NT2/D1 (cell line): ENCODE results near the gene PGGHG.
"Not testable (repeated sequence)": the region's sequence is repeated elsewhere in the genome, so short reads cannot be mapped to it uniquely, and the experiment has no call there.

Experiments
- DNase-seq: peaks from one replicate; pipeline ENCODE4 v3.0.0-alpha.2; 2011; ENCODE audit warnings: low read depth, low spot score
- H3K27me3 ChIP-seq: 2 replicates; pipeline ENCODE4 v1.6.0; 2011; ENCODE audit warnings: mild to moderate bottlenecking; ENCODE audit not compliant: insufficient read length, insufficient read depth
- H3K36me3 ChIP-seq: 2 replicates; pipeline ENCODE4 v1.6.1; 2011; ENCODE audit warnings: mild to moderate bottlenecking, low read length, mixed read lengths; ENCODE audit not compliant: insufficient read depth, insufficient read length
- H3K4me1 ChIP-seq: 2 replicates; pipeline ENCODE4 v1.5.1; 2011; ENCODE audit not compliant: insufficient read depth, insufficient read length
- H3K4me3 ChIP-seq: 2 replicates; pipeline ENCODE4 v1.5.1; 2011; ENCODE audit warnings: low read depth; ENCODE audit not compliant: insufficient read length
- H3K9ac ChIP-seq: 2 replicates; pipeline ENCODE4 v1.6.0; 2011; ENCODE audit warnings: low read depth; ENCODE audit not compliant: insufficient read length
- H3K9me3 ChIP-seq: 2 replicates; pipeline ENCODE4 v1.5.1; 2011; ENCODE audit warnings: mild to moderate bottlenecking, low read length; ENCODE audit not compliant: insufficient read depth
- SUZ12 ChIP-seq: IDR thresholded peaks from 2 replicates; pipeline ENCODE4 v1.6.1; 2011; ENCODE audit not compliant: insufficient read length, insufficient read depth; ENCODE audit errors: extremely low read depth
- YY1 ChIP-seq: IDR thresholded peaks from 2 replicates; pipeline ENCODE4 v1.6.1; 2011; ENCODE audit not compliant: insufficient read length, insufficient read depth
- ZNF274 ChIP-seq: IDR thresholded peaks from 2 replicates; pipeline ENCODE4 v1.6.1; 2011; ENCODE audit warnings: mild to moderate bottlenecking, low read depth, low read length

Gene PGGHG

GRCh38 chr11:316891-317301 lies 28.0 kb downstream of the PGGHG start:
- Histone ChIP-seq H3K9ac (no peak overlapping the region), H3K36me3 (no peaks in the 10 kb centered on the region), H3K4me1 (peaks cover 26% of the 10 kb centered on the region), H3K4me3 (no peak overlapping the region), H3K9me3 (no peaks in the 10 kb centered on the region), H3K27me3 (no peaks in the 10 kb centered on the region)
- no peak for TF ChIP-seq YY1
- TF ChIP-seq SUZ12, result no peak
- no peak for TF ChIP-seq ZNF274
- no peak for DNase-seq

- not testable (repeated sequence) for DNase-seq, H3K9me3 ChIP-seq, H3K36me3 ChIP-seq, H3K4me3 ChIP-seq, H3K27me3 ChIP-seq
- Histone ChIP-seq H3K9ac (peak overlapping the region; percentile 58), H3K4me1 (peaks cover 26% of the 10 kb centered on the region)
Measured at GRCh38 chr11:317668-318404, 28.9 kb downstream of the PGGHG start.

GRCh38 chr11:318405-319120 lies 29.6 kb downstream of the PGGHG start:
- peak overlapping the region; percentile 30 for H3K4me3 ChIP-seq
- not testable (repeated sequence) for H3K36me3 ChIP-seq, DNase-seq, H3K9me3 ChIP-seq, H3K27me3 ChIP-seq
- peaks cover 26% of the 10 kb centered on the region for H3K4me1 ChIP-seq
- H3K9ac ChIP-seq, result peak overlapping the region; percentile 67

- not testable (repeated sequence) for H3K9me3 ChIP-seq, DNase-seq, H3K27me3 ChIP-seq, H3K36me3 ChIP-seq
- Histone ChIP-seq H3K9ac (peak overlapping the region; percentile 77), H3K4me3 (peak overlapping the region; percentile 54), H3K4me1 (peaks cover 26% of the 10 kb centered on the region)
Measured at GRCh38 chr11:319121-319887, 30.4 kb downstream of the PGGHG start.

- Histone ChIP-seq H3K9ac (peak overlapping the region; percentile 77), H3K4me3 (peak overlapping the region; percentile 85), H3K4me1 (peaks cover 25% of the 10 kb centered on the region)
- not testable (repeated sequence) for DNase-seq, H3K36me3 ChIP-seq, H3K9me3 ChIP-seq, H3K27me3 ChIP-seq
Measured at GRCh38 chr11:319888-320273, 31.0 kb downstream of the PGGHG start.

- peaks cover 13% of the 10 kb centered on the region for H3K4me1 ChIP-seq
- no peak overlapping the region for H3K4me3 ChIP-seq
- no peaks in the 10 kb centered on the region for H3K27me3 ChIP-seq
- DNase-seq, result no peak
- H3K36me3 ChIP-seq, result no peaks in the 10 kb centered on the region
- H3K9me3 ChIP-seq, result no peaks in the 10 kb centered on the region
- H3K9ac ChIP-seq, result no peak overlapping the region
- no peak for TF ChIP-seq ZNF274
Measured at GRCh38 chr11:324156-324555, 35.2 kb downstream of the PGGHG start.

- H3K27me3 ChIP-seq, H3K36me3 ChIP-seq, H3K9me3 ChIP-seq, H3K9ac ChIP-seq, H3K4me3 ChIP-seq, DNase-seq: not testable (repeated sequence)
- peaks cover 10% of the 10 kb centered on the region for H3K4me1 ChIP-seq
Measured at GRCh38 chr11:324593-325517, 35.9 kb downstream of the PGGHG start.
